ENCODE results near the gene ATP10A. TPM values are rescaled to one million over a fixed set of nuclear protein-coding genes. Genes with fewer than 3 reads are reported as not detected.

The ATP10A gene
- total and polyA plus RNA-seq, 9 of the 15 experiments (the other 6 are each of a cell fraction or from before 2014, with no cell fraction given): 0.09 TPM; not detected in 8

- no peak overlapping the region for H3K9ac ChIP-seq (ENCODE audit: insufficient read depth in 1 of 2, low read depth in 2 of 2, low read length in 2 of 2)
- H4K20me1 ChIP-seq (replicated peaks; ENCODE audit: control insufficient read depth, insufficient read depth, low read length): no peaks in the 10 kb centered on the region
- ATAC-seq: no peak
- H3K4me1 ChIP-seq (replicated peaks in 1 of 2; ENCODE audit: control insufficient read depth in 2 of 2, insufficient read depth in 2 of 2, low read length in 2 of 2): no peaks in the 10 kb centered on the region
- no peak for DNase-seq (ENCODE audit: extremely low read depth in 1 of 4, low spot score in 3 of 4)
- CTCF ChIA-PET (ENCODE audit: low intra/inter-chr PET ratio): no interaction called here
- no peaks in the 10 kb centered on the region for H3K79me2 ChIP-seq (ENCODE audit: control insufficient read depth, insufficient read depth, low read length)
- no peak overlapping the region for H3K27ac ChIP-seq (ENCODE audit: extremely low read depth, low read depth, low read length)
- intact Hi-C loops (cut with micrococcal nuclease) (no loop called here), in situ Hi-C loops (cut with MboI) (no loop called here)
- WGBS (ENCODE audit: insufficient coverage, low coverage, missing lambda C conversion rate): 3% methylated on average over 4 of the region's 4 CpGs
- TF ChIP-seq TAF9B (IDR thresholded peaks at IDR 0.05; ENCODE audit: partially characterized antibody) (no peak), PTTG1 (tag; IDR thresholded peaks at IDR 0.05; ENCODE audit: low read depth) (no peak)
- H3K36me3 ChIP-seq (ENCODE audit: control insufficient read depth, insufficient read depth, low read length): no peaks in the 10 kb centered on the region
- no peak overlapping the region for H3K4me3 ChIP-seq
- POLR2A ChIA-PET: interaction anchor here (0.8 kb wide), 1 partner anchor 8 kb away, joined by 4 read pairs; no protein-coding TSS in a partner anchor
- H3K4me2 ChIP-seq (ENCODE audit: insufficient read depth, low read length): no peak overlapping the region
- no TSS peak for BruUV-seq (replicated peaks)
- H2AFZ ChIP-seq (ENCODE audit: low read depth, low read length): no peak overlapping the region
- no peaks in the 10 kb centered on the region for H3K9me1 ChIP-seq (ENCODE audit: control insufficient read depth, insufficient read depth, low read length)
- peaks cover 0 to 17% of the 10 kb centered on the region in 2 experiments; a peak in 2 of 5 replicates for H3K27me3 ChIP-seq (ENCODE audit: control insufficient read depth in 2 of 2, insufficient read depth in 2 of 2, low read length in 2 of 2)
- H3K9me3 ChIP-seq (replicated peaks; ENCODE audit: control insufficient read depth, insufficient read depth, low read depth, low read length): no peaks in the 10 kb centered on the region
- FAIRE-seq: no peak
Measured at GRCh38 chr15:25763331-25763751, 99.8 kb downstream of the ATP10A start.

GRCh38 chr15:25761971-25762662 lies 101.0 kb downstream of the ATP10A start:
- FAIRE-seq (no peak), DNase-seq (ENCODE audit: extremely low read depth in 1 of 4, low spot score in 3 of 4) (no peak), ATAC-seq (no peak)
- 1% methylated on average over 13 of the region's 13 CpGs for WGBS (ENCODE audit: insufficient coverage, low coverage, missing lambda C conversion rate)
- H3K9ac ChIP-seq (ENCODE audit: insufficient read depth in 1 of 2, low read depth in 2 of 2, low read length in 2 of 2): no peak overlapping the region
- H2AFZ ChIP-seq (ENCODE audit: low read depth, low read length): no peak overlapping the region
- no peak overlapping the region for H3K27ac ChIP-seq (ENCODE audit: extremely low read depth, low read depth, low read length)
- no peaks in the 10 kb centered on the region for H3K9me1 ChIP-seq (ENCODE audit: control insufficient read depth, insufficient read depth, low read length)
- no peak overlapping the region for H3K4me3 ChIP-seq
- no peaks in the 10 kb centered on the region for H3K9me3 ChIP-seq (replicated peaks; ENCODE audit: control insufficient read depth, insufficient read depth, low read depth, low read length)
- POLR2A ChIA-PET: interaction anchor here (0.8 kb wide), 1 partner anchor 9 kb away, joined by 4 read pairs; no protein-coding TSS in a partner anchor
- in situ Hi-C loops (cut with MboI): no loop called here
- H3K27me3 ChIP-seq (ENCODE audit: control insufficient read depth in 2 of 2, insufficient read depth in 2 of 2, low read length in 2 of 2): peaks cover 0 to 17% of the 10 kb centered on the region in 2 experiments; a peak in 2 of 5 replicates
- BruUV-seq (replicated peaks): no TSS peak
- H4K20me1 ChIP-seq (replicated peaks; ENCODE audit: control insufficient read depth, insufficient read depth, low read length): no peaks in the 10 kb centered on the region
- H3K79me2 ChIP-seq (ENCODE audit: control insufficient read depth, insufficient read depth, low read length): no peaks in the 10 kb centered on the region
- CTCF ChIA-PET (ENCODE audit: low intra/inter-chr PET ratio): no interaction called here
- intact Hi-C loops (cut with micrococcal nuclease): no loop called here
- no peaks in the 10 kb centered on the region for H3K4me1 ChIP-seq (replicated peaks in 1 of 2; ENCODE audit: control insufficient read depth in 2 of 2, insufficient read depth in 2 of 2, low read length in 2 of 2)
- no peak overlapping the region for H3K4me2 ChIP-seq (ENCODE audit: insufficient read depth, low read length)
- no peaks in the 10 kb centered on the region for H3K36me3 ChIP-seq (ENCODE audit: control insufficient read depth, insufficient read depth, low read length)
- TF ChIP-seq LCOR (CRISPR knock-in tag; IDR thresholded peaks at IDR 0.05): no peak
- TF ChIP-seq ZNF3 (CRISPR knock-in tag; IDR thresholded peaks at IDR 0.05): no peak
- TF ChIP-seq FOS (IDR thresholded peaks at IDR 0.05; ENCODE audit: extremely low read depth, insufficient read length): no peak
- TF ChIP-seq ZNF232 (CRISPR knock-in tag; IDR thresholded peaks at IDR 0.05): no peak
- TF ChIP-seq ZBTB43 (CRISPR knock-in tag; IDR thresholded peaks at IDR 0.05): no peak
- TF ChIP-seq CUX1 (CRISPR knock-in tag; IDR thresholded peaks at IDR 0.05): no peak
- no peak for TF ChIP-seq STAT5B (CRISPR knock-in tag; IDR thresholded peaks at IDR 0.05)
